Vagina (tissue), 2 donors: ENCODE data around the gene ATG2A. TPM values are rescaled to one million over a fixed set of nuclear protein-coding genes. Genes with fewer than 3 reads are reported as not detected.

Experiments used
- DNase-seq, 2 donors: peaks; one replicate each; pipeline ENCODE4 v3.0.0-alpha.2; 2017; ENCODE audit errors: extremely low spot score in 2 of 2
- H3K27ac ChIP-seq: fragments of 200-600 bp; sonication (generic); one replicate; pipeline ENCODE4 v1.5.1; 2019
- H3K27me3 ChIP-seq: fragments of 200-600 bp; sonication (generic); one replicate; pipeline ENCODE4 v1.5.1; 2019
- H3K36me3 ChIP-seq, 2 donors: fragments of 200-600 bp; sonication (generic); one replicate each; pipeline ENCODE4 v1.5.1; 2017 to 2019
- H3K4me1 ChIP-seq: fragments of 200-600 bp; sonication (generic); one replicate; pipeline ENCODE4 v1.5.1; 2019
- H3K4me3 ChIP-seq, 2 donors: fragments of 200-600 bp; sonication (generic); 1 replicate in 1 of 2; 2 replicates in 1 of 2; pipeline ENCODE4 v1.5.1; 2016 to 2019
- H3K9me3 ChIP-seq: fragments of 200-600 bp; sonication (generic); one replicate; pipeline ENCODE4 v1.5.1; 2019
- CTCF ChIP-seq, 3 experiments: fragments of 450-650 bp in 2 of 3; fragments of 200-600 bp in 1 of 3; sonication (generic) in 1 of 3; IDR thresholded peaks; one replicate each; pipeline ENCODE4 v1.5.1; 2017 to 2019; ENCODE audit warnings: antibody characterized with exemption in 3 of 3, mild to moderate bottlenecking in 2 of 3, moderate library complexity in 2 of 3
- POLR2A ChIP-seq, 2 donors: fragments of 450-650 bp; IDR thresholded peaks; one replicate each; pipeline ENCODE4 v1.6.1; 2017; ENCODE audit warnings: antibody characterized with exemption in 2 of 2, mild to moderate bottlenecking in 2 of 2, moderate library complexity in 2 of 2
- POLR2AphosphoS5 ChIP-seq, 2 donors: sonication (generic); formaldehyde crosslinking; IDR thresholded peaks; one replicate each; pipeline ENCODE4 v1.9.0; 2017; ENCODE audit warnings: antibody characterized with exemption in 2 of 2, mild to moderate bottlenecking in 2 of 2, low read depth in 1 of 2; ENCODE audit not compliant: insufficient read depth in 1 of 2
- intact Hi-C: fragments of 100-400 bp; cut with DNase I; formaldehyde crosslinking; loops from one replicate; pipeline ENCODE4 v1.15.1; 2023
- total RNA-seq: library from RNA; depleted of rRNA; stranded (reverse); fragments of >200 nt; gene quantifications from one replicate; pipeline ENCODE4 v1.2.3, GENCODE V29; 2016

The ATG2A gene
- total RNA-seq, 1 donor from 2014 or later = 27.0 TPM

DNA sequence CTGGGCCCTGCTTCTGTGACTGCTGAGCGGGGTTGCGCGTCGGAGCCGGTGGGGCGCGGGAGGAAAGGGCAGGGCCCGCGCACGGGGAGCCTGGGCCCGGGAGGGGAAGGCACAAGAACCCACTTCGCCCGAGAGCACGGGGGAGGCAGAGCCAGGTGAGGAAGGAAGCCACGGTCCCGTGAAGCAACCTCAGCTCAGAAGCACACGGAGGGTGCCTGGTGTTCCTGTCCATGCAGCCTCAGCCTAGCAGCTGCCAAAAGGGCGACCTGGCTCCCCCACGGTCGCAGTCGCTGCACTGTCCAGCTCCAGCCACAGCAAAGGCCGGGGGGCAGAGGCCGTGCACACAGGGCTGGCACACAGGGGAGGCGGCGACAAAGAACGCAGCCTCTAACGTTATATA, 63.3 kb downstream of the ATG2A start:
- TF ChIP-seq POLR2A (IDR thresholded peaks at IDR 0.05) (no peak), POLR2AphosphoS5 (IDR thresholded peaks at IDR 0.05; ENCODE audit: insufficient read depth in 1 of 2, low read depth in 1 of 2) (no peak), CTCF (IDR thresholded peaks at IDR 0.05) (no peak)
- no peaks in the 10 kb centered on the region for H3K27me3 ChIP-seq
- no peak for DNase-seq
- H3K4me3 ChIP-seq = no peak overlapping the region
- peak overlapping the region; percentile 79 for H3K27ac ChIP-seq
- peaks cover 0 to 19% of the 10 kb centered on the region in 2 donors for H3K36me3 ChIP-seq
- H3K9me3 ChIP-seq = no peaks in the 10 kb centered on the region
- intact Hi-C loops = no loop called here
- H3K4me1 ChIP-seq = peaks cover 69% of the 10 kb centered on the region

- Histone ChIP-seq H3K27me3 (no peaks in the 10 kb centered on the region), H3K36me3 (peaks cover 0 to 16% of the 10 kb centered on the region in 2 donors), H3K9me3 (no peaks in the 10 kb centered on the region), H3K4me3 (no peak overlapping the region), H3K4me1 (peaks cover 77% of the 10 kb centered on the region), H3K27ac (peak overlapping the region; percentile 79)
- TF ChIP-seq CTCF (IDR thresholded peaks at IDR 0.05) (no peak), POLR2AphosphoS5 (IDR thresholded peaks at IDR 0.05; ENCODE audit: insufficient read depth in 1 of 2, low read depth in 1 of 2) (no peak), POLR2A (IDR thresholded peaks at IDR 0.05) (no peak)
- no peak for DNase-seq
- intact Hi-C loops = no loop called here
Observed at GRCh38 chr11:64852804-64853509, 64.1 kb downstream of the ATG2A start.

GRCh38 chr11:64851831-64852351, 65.1 kb downstream of the ATG2A start:
- peaks cover 74% of the 10 kb centered on the region for H3K4me1 ChIP-seq
- intact Hi-C loops = no loop called here
- H3K9me3 ChIP-seq = no peaks in the 10 kb centered on the region
- TF ChIP-seq POLR2A (IDR thresholded peaks at IDR 0.05) = no peak
- TF ChIP-seq POLR2AphosphoS5 (IDR thresholded peaks at IDR 0.05; ENCODE audit: insufficient read depth in 1 of 2, low read depth in 1 of 2) = no peak
- no peak for TF ChIP-seq CTCF (IDR thresholded peaks at IDR 0.05)
- H3K27me3 ChIP-seq = no peaks in the 10 kb centered on the region
- no peak overlapping the region for H3K4me3 ChIP-seq
- no peak for DNase-seq
- peaks cover 0 to 10% of the 10 kb centered on the region in 2 donors for H3K36me3 ChIP-seq
- peak overlapping the region; percentile 21 for H3K27ac ChIP-seq

GRCh38 chr11:64850979-64851567, 65.9 kb downstream of the ATG2A start:
- DNase-seq = no peak
- H3K9me3 ChIP-seq = no peaks in the 10 kb centered on the region
- H3K27me3 ChIP-seq = no peaks in the 10 kb centered on the region
- H3K36me3 ChIP-seq = peaks cover 0 to 10% of the 10 kb centered on the region in 2 donors
- intact Hi-C loops = no loop called here
- H3K4me3 ChIP-seq = no peak overlapping the region
- H3K4me1 ChIP-seq = peaks cover 66% of the 10 kb centered on the region
- TF ChIP-seq CTCF (IDR thresholded peaks at IDR 0.05) (no peak), POLR2A (IDR thresholded peaks at IDR 0.05) (no peak), POLR2AphosphoS5 (IDR thresholded peaks at IDR 0.05; ENCODE audit: insufficient read depth in 1 of 2, low read depth in 1 of 2) (no peak)
- peak overlapping the region; percentile 21 for H3K27ac ChIP-seq
